Kidney (tissue), 14 donors: Measurements from ENCODE around the gene FGR. TPM values are rescaled to one million over a fixed set of nuclear protein-coding genes. Genes with fewer than 3 reads are reported as not detected.

Experiments
- DNase-seq, 5 donors: peaks; one replicate each; pipeline ENCODE4 v3.0.0-alpha.2; 2013 to 2020
- FAIRE-seq: peaks from 2 replicates; lab custom pipeline; 2012; peaks lifted over from hg19 to GRCh38; lab: Jason Lieb, UNC
- H3K27ac ChIP-seq, 2 donors: one replicate each; pipeline ENCODE4 v1.7.0; 2013; ENCODE audit warnings: low read depth in 2 of 2, low read length in 2 of 2, inconsistent platforms in 1 of 2
- H3K27me3 ChIP-seq: one replicate; pipeline ENCODE4 v1.7.1; 2013; ENCODE audit warnings: low read length, inconsistent platforms; ENCODE audit not compliant: control insufficient read depth, insufficient read depth
- H3K36me3 ChIP-seq, 3 donors: one replicate each; pipeline versions ENCODE4 v1.7.0 to v1.7.1; 2013; ENCODE audit warnings: low read length in 3 of 3, control low read depth in 1 of 3, inconsistent platforms in 1 of 3; ENCODE audit not compliant: insufficient read depth in 3 of 3, control insufficient read depth in 2 of 3
- H3K4me1 ChIP-seq, 3 donors: one replicate each; pipeline versions ENCODE4 v1.7.0 to v1.7.1; 2013; ENCODE audit warnings: low read length in 3 of 3, inconsistent platforms in 1 of 3, low read depth in 1 of 3; ENCODE audit not compliant: control insufficient read depth in 2 of 3, insufficient read depth in 2 of 3
- H3K4me3 ChIP-seq, 3 donors: one replicate each; pipeline versions ENCODE4 v1.7.0 to v1.8.1; 2013; ENCODE audit warnings: low read length in 3 of 3, control low read depth in 1 of 3, inconsistent platforms in 1 of 3
- H3K9ac ChIP-seq, 3 donors: one replicate each; pipeline versions ENCODE4 v1.7.0 to v1.7.1; 2013; ENCODE audit warnings: low read length in 3 of 3, control low read depth in 1 of 3, inconsistent platforms in 1 of 3
- H3K9me3 ChIP-seq, 3 donors: one replicate each; pipeline versions ENCODE4 v1.7.0 to v1.7.1; 2013; ENCODE audit warnings: low read length in 3 of 3, control low read depth in 1 of 3, inconsistent platforms in 1 of 3; ENCODE audit not compliant: control insufficient read depth in 2 of 3, insufficient read depth in 1 of 3
- intact Hi-C: fragments of 100-400 bp; cut with DNase I; formaldehyde crosslinking; loops from one replicate; pipeline ENCODE4 v1.11.1; 2022
- polyA plus RNA-seq: library from polyadenylated mRNA; stranded (reverse); fragments of 350-450 nt; fragmentation: Illumina TruSeq; extraction: RNeasy Lipid Tissue Mini Kit (QIAGEN cat#74804); gene quantifications from one replicate; pipeline ENCODE4 v1.2.3, GENCODE V29; 2014; ENCODE audit warnings: low read depth, low replicate concordance; ENCODE audit not compliant: insufficient read depth
- total RNA-seq: library from RNA; stranded (reverse); fragmentation: NEBNext Ultra II Directional; extraction: Animal tissue kit (Norgen Biotek cat#: 25700); gene quantifications from one replicate; pipeline ENCODE4 v1.2.1, GENCODE V29; 2021
- TF ChIP-seq, protein P1 (sequence below): IDR thresholded peaks from 3 replicates; pipeline ENCODE4 v1.5.1; 2012; ENCODE audit warnings: mild to moderate bottlenecking, moderate library complexity, borderline replicate concordance; ENCODE audit not compliant: insufficient read depth; ENCODE audit errors: extremely low read depth
- donor health status: control.
- donor health status: control.
- donor health status: control.
- donor health status: control.
- donor health status: control.
- donor health status: DM: yes; HTN: yes; CAD: no.
- donor health status: Normal renal cell carcinoma (clear cell type).

FGR gene
- total and polyA plus RNA-seq, 2 donors from 2014 or later, result 2.5 to 23.3 TPM

DNA sequence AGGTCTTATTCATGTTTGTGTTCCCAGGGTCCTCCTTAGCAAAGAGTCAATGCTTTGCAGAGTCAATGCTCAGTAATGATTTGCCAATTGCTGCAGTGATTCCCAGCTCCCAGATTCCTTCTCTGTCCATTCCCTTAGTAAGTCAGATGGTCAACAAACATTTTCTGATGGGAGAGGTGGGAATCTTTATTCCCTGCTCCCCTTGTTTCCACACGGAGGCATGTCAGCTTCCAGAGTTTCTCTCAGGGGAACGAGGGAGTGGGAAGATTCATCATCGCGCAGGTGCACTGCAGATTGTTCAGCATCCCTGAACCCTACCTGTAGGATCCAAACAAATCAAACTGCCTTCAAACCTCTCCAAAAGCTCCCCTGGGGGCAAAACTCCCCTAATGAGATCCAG is 23.5 kb downstream of the FGR start:
- Histone ChIP-seq H3K27me3 (no peaks in the 10 kb centered on the region), H3K27ac (no peak overlapping the region), H3K4me1 (peaks cover 0 to 6% (median 4%) of the 10 kb centered on the region in 3 donors), H3K9me3 (no peaks in the 10 kb centered on the region), H3K9ac (no peak overlapping the region), H3K36me3 (no peaks in the 10 kb centered on the region), H3K4me3 (no peak overlapping the region)
- DNase-seq (no peak), FAIRE-seq (no peak)
- TF ChIP-seq, protein P1, sequence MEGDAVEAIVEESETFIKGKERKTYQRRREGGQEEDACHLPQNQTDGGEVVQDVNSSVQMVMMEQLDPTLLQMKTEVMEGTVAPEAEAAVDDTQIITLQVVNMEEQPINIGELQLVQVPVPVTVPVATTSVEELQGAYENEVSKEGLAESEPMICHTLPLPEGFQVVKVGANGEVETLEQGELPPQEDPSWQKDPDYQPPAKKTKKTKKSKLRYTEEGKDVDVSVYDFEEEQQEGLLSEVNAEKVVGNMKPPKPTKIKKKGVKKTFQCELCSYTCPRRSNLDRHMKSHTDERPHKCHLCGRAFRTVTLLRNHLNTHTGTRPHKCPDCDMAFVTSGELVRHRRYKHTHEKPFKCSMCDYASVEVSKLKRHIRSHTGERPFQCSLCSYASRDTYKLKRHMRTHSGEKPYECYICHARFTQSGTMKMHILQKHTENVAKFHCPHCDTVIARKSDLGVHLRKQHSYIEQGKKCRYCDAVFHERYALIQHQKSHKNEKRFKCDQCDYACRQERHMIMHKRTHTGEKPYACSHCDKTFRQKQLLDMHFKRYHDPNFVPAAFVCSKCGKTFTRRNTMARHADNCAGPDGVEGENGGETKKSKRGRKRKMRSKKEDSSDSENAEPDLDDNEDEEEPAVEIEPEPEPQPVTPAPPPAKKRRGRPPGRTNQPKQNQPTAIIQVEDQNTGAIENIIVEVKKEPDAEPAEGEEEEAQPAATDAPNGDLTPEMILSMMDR, result no peak
- intact Hi-C loops, result loop anchor here (5.0 to 10.0 kb wide), 2 partner anchors 51 to 197 kb away; no protein-coding TSS in a partner anchor

DNA sequence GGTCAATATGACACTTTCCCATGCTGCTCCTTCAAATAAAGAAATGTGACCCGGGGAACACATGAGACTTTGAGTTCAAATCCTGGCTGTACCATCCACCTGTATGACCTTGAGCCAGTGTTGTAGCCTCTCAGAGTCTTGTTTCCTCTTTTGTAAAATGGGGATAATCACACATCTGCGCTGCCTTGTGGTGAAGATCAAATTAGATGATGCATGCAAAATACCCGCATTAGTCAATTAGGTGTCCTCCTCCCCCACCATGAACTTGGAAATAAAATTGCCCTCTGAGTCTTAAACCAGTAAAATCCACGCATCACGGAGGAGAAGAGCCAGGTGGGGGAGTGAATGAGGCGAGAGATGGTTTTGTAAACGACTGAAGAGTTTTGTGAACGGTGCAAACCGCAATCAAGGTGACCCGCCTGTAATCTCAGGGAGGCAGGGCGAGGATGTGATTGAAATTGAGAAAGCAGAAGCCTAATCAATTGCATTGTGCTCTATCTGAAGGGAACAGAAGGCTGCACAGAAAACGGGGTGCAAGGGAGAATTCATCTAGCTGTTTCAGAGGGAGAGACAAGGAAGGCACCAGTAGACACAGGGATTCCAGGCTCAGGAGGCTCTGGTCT is 25.3 kb downstream of the FGR start:
- Histone ChIP-seq H3K36me3 (no peaks in the 10 kb centered on the region), H3K9me3 (no peaks in the 10 kb centered on the region), H3K9ac (no peak overlapping the region), H3K27ac (no peak overlapping the region), H3K27me3 (no peaks in the 10 kb centered on the region), H3K4me3 (no peak overlapping the region), H3K4me1 (peaks cover 0 to 6% (median 6%) of the 10 kb centered on the region in 3 donors)
- TF ChIP-seq, protein P1, result no peak
- intact Hi-C loops, result loop anchor here (5.0 to 10.0 kb wide), 3 partner anchors 53 to 305 kb away; no protein-coding TSS in a partner anchor
- DNase-seq (no peak), FAIRE-seq (no peak)

DNA sequence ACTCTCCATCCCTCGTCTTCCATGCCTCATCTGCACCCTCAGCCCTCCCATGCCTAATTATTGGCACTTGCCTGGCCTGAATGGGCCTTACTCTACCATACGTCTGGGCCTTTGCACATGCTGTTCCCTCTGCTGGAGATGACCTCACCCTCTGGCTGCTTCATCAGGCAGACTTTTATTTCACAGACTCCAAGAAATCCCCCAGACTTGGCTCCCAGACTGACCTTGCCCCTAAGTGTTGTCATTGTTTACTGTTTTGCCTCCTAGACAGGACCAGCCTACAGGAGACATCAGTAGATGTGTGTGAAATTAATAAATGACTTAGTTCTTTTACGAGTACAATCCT is 25.8 kb downstream of the FGR start:
- Histone ChIP-seq H3K4me1 (peaks cover 0 to 6% (median 6%) of the 10 kb centered on the region in 3 donors), H3K36me3 (no peaks in the 10 kb centered on the region), H3K27ac (no peak overlapping the region), H3K27me3 (no peaks in the 10 kb centered on the region), H3K4me3 (no peak overlapping the region), H3K9ac (no peak overlapping the region), H3K9me3 (no peaks in the 10 kb centered on the region)
- TF ChIP-seq, protein P1, result no peak
- intact Hi-C loops, result loop anchor here (10.0 kb wide), 1 partner anchor 304 kb away; no protein-coding TSS in a partner anchor
- no peak for FAIRE-seq
- DNase-seq, result no peak
